GM19463 (cell line): ENCODE measurements around the gene NOSTRIN.
"Not testable (repeated sequence)": the region's sequence is repeated elsewhere in the genome, so short reads cannot be mapped to it uniquely, and the experiment has no call there.

Experiments
- ATAC-seq: cut with Tn5 transposase; IDR thresholded peaks from one replicate; pipeline ENCODE4 v1.9.1; 2021; ENCODE audit warnings: mild to moderate bottlenecking, moderate library complexity; ENCODE audit not compliant: unreplicated experiment

NOSTRIN gene

GRCh38 chr2:168801961-168802858, at the start of gene NOSTRIN:
Gene NOSTRIN (plus strand): TSS chr2:168802637. CDS start chr2:168802647, 10 bp downstream.
- no peak for ATAC-seq

- no peak for ATAC-seq
Observed at GRCh38 chr2:168753765-168754329, 48.6 kb upstream of the NOSTRIN start.

GRCh38 chr2:168757223-168757622, 45.2 kb upstream of the NOSTRIN start:
- ATAC-seq: no peak

GRCh38 chr2:168758970-168759820, 43.2 kb upstream of the NOSTRIN start:
- peak; percentile 79 for ATAC-seq

GRCh38 chr2:168765401-168765800, 37.0 kb upstream of the NOSTRIN start:
- no peak for ATAC-seq

GRCh38 chr2:168766600-168766999, 35.8 kb upstream of the NOSTRIN start:
- no peak for ATAC-seq

- no peak for ATAC-seq
Observed at GRCh38 chr2:168767258-168767657, 35.2 kb upstream of the NOSTRIN start.

- not testable (repeated sequence) for ATAC-seq
Observed at GRCh38 chr2:168768357-168768756, 34.1 kb upstream of the NOSTRIN start.

- no peak for ATAC-seq
Observed at GRCh38 chr2:168770796-168771195, 31.6 kb upstream of the NOSTRIN start.

- ATAC-seq: no peak
Observed at GRCh38 chr2:168772704-168773103, 29.7 kb upstream of the NOSTRIN start.

- no peak for ATAC-seq
Observed at GRCh38 chr2:168773128-168773527, 29.3 kb upstream of the NOSTRIN start.

- ATAC-seq: peak; percentile 69
Observed at GRCh38 chr2:168773719-168774521, 28.5 kb upstream of the NOSTRIN start.

GRCh38 chr2:168775837-168776236, 26.6 kb upstream of the NOSTRIN start:
- no peak for ATAC-seq

GRCh38 chr2:168780669-168781071, 21.8 kb upstream of the NOSTRIN start:
- no peak for ATAC-seq

- ATAC-seq: no peak
Observed at GRCh38 chr2:168781191-168781817, 21.1 kb upstream of the NOSTRIN start.

GRCh38 chr2:168782271-168782670, 20.2 kb upstream of the NOSTRIN start:
- ATAC-seq: no peak

- no peak for ATAC-seq
Observed at GRCh38 chr2:168784993-168785392, 17.4 kb upstream of the NOSTRIN start.

- no peak for ATAC-seq
Observed at GRCh38 chr2:168787098-168787781, 15.2 kb upstream of the NOSTRIN start.

- ATAC-seq: no peak
Observed at GRCh38 chr2:168787782-168788376, 14.6 kb upstream of the NOSTRIN start.
